ENCODE measurements around the gene DNAH5. TPM values are rescaled to one million over a fixed set of nuclear protein-coding genes. Genes with fewer than 3 reads are reported as not detected.

Gene DNAH5
- total and polyA plus RNA-seq, 2 of the 8 experiments (the other 6 are each of a cell fraction or from before 2014, with no cell fraction given): 0.30 to 0.73 TPM

DNA sequence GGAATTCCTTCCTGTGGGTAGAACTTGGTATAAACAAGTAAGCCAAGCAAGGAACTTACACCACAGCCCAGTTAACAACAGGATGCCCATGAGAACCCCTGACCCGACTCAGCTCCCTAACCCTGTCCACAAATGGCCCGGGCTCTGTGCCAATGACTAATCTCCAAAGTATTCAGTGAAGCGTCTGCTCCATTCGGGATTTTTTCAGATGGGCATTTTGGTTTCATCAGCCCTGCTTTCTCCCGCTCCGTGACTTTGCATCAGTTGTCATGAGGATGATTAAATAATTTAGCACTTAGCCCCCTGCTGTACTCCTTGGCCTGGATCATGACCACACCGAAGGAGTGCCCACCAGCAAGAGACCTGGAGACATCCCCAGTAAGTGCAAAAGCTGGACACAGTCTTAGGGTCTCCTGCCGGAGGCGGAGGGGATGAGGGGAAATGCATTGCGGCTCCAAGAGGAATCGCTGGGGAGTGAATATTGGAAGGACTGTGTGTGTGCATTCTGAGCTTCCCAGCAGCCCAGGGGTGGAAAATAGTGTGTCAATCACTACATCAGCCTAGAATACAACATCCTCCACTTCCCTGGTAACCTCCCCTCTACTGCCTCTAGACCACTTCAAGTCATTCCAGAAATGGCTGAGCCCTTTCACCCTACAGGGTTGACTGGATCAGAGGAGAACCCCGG, 41.4 kb upstream of the DNAH5 start:
- Histone ChIP-seq H3K79me1 (ENCODE audit: low read depth, low read length) (no peaks in the 10 kb centered on the region), H2BK15ac (ENCODE audit: low read length) (no peak overlapping the region), H2AFZ (ENCODE audit: low read length) (no peak overlapping the region), H3K27me3 (replicated peaks in 1 of 4; ENCODE audit: control insufficient read depth in 3 of 4, extremely low read depth in 1 of 4, insufficient read depth in 3 of 4, low read length in 3 of 4) (no peaks in the 10 kb centered on the region), H2BK5ac (ENCODE audit: low read depth, low read length) (no peak overlapping the region), H3K4me1 (replicated peaks in 1 of 4; ENCODE audit: control insufficient read depth in 3 of 4, insufficient read depth in 4 of 4, low read length in 3 of 4) (no peaks in the 10 kb centered on the region), H3K27ac (ENCODE audit: low read depth, low read length) (no peak overlapping the region), H3K79me2 (ENCODE audit: control insufficient read depth in 1 of 2, insufficient read depth in 2 of 2, low read length in 2 of 2) (no peaks in the 10 kb centered on the region), H3K9me3 (ENCODE audit: insufficient read depth in 2 of 2, low read depth in 1 of 2, low read length in 1 of 2) (no peaks in the 10 kb centered on the region), H2BK120ac (replicated peaks; ENCODE audit: low read depth, low read length) (no peak overlapping the region), H4K8ac (ENCODE audit: extremely low read depth, insufficient read depth, low read length) (no peak overlapping the region), H3K14ac (ENCODE audit: insufficient read length) (no peak overlapping the region), H3K4me3 (ENCODE audit: extremely low read depth in 1 of 4, insufficient read depth in 2 of 4, low read depth in 3 of 4, low read length in 4 of 4) (no peak overlapping the region), H2BK12ac (ENCODE audit: low read depth, low read length) (no peak overlapping the region), H3K36me3 (ENCODE audit: control insufficient read depth in 2 of 4, insufficient read depth in 4 of 4, low read length in 3 of 4) (no peaks in the 10 kb centered on the region), H3K56ac (replicated peaks; ENCODE audit: insufficient read length, low read depth, low read length) (no peak overlapping the region), H3K4me2 (ENCODE audit: insufficient read depth in 1 of 2, low read depth in 2 of 2, low read length in 2 of 2) (no peak overlapping the region), H3K23me2 (ENCODE audit: low read depth, low read length) (no peaks in the 10 kb centered on the region), H4K91ac (replicated peaks; ENCODE audit: insufficient read length, low read length) (no peak overlapping the region), H2AK5ac (ENCODE audit: low read depth, low read length) (no peak overlapping the region), H2BK20ac (ENCODE audit: low read length) (no peak overlapping the region), H3K4ac (replicated peaks; ENCODE audit: insufficient read length, low read depth, low read length) (no peak overlapping the region), H3K9ac (replicated peaks in 1 of 4; ENCODE audit: extremely low read depth in 1 of 4, low read depth in 3 of 4, low read length in 3 of 4) (no peak overlapping the region; a peak in 1 of 7 replicates), H3K18ac (ENCODE audit: extremely low read depth, low read length) (no peak overlapping the region), H3K23ac (ENCODE audit: insufficient read length) (no peak overlapping the region), H4K5ac (ENCODE audit: insufficient read length, low read depth, low read length) (no peak overlapping the region), H4K20me1 (replicated peaks in 1 of 2; ENCODE audit: control insufficient read depth in 1 of 2, insufficient read depth in 2 of 2, low read length in 2 of 2) (no peaks in the 10 kb centered on the region)
- TF ChIP-seq SIX5 (IDR thresholded peaks at IDR 0.05; ENCODE audit: low read depth, low read length): no peak
- no peak for TF ChIP-seq KDM4A (IDR thresholded peaks at IDR 0.05; ENCODE audit: low read depth, low read length, severe bottlenecking)
- TF ChIP-seq FOSL1 (IDR thresholded peaks at IDR 0.05; ENCODE audit: insufficient read depth, low read depth, low read length): no peak
- no peak for TF ChIP-seq MAFK (IDR thresholded peaks at IDR 0.05; ENCODE audit: low read depth, low read length)
- no peak for TF ChIP-seq EP300 (IDR thresholded peaks at IDR 0.05; ENCODE audit: borderline replicate concordance in 1 of 2, low read depth in 2 of 2, low read length in 2 of 2)
- TF ChIP-seq NRF1 (IDR thresholded peaks at IDR 0.05; ENCODE audit: low read depth, low read length): no peak
- no peak for TF ChIP-seq PHF8 (conservative IDR thresholded peaks at IDR 0.05; ENCODE audit: low read depth, low read length)
- TF ChIP-seq ASH2L (IDR thresholded peaks at IDR 0.05; ENCODE audit: low read length): no peak
- TF ChIP-seq CTBP2 (IDR thresholded peaks at IDR 0.05; ENCODE audit: borderline replicate concordance, insufficient read depth, insufficient read length, low read length): no peak
- TF ChIP-seq CEBPB (IDR thresholded peaks at IDR 0.05; ENCODE audit: low read depth, low read length): no peak
- no peak for TF ChIP-seq SUZ12 (IDR thresholded peaks at IDR 0.05; ENCODE audit: low read length)
- no peak for DNase-seq (ENCODE audit: low read depth in 1 of 2, low spot score in 2 of 2)
- CTCF ChIA-PET (ENCODE audit: partially characterized antibody): interaction anchor here (0.6 to 2.3 kb wide), 11 partner anchors 15 to 384 kb away, joined by 3 to 13 read pairs (median 4); no protein-coding TSS in a partner anchor
- 92% methylated on average over 12 of the region's 12 CpGs; no CpG with 5 or more reads in 1 of the 2 experiments for WGBS, 2 experiments (ENCODE audit: extremely low coverage in 1 of 2, insufficient coverage in 1 of 2, insufficient read length in 1 of 2, insufficient replicate concordance in 2 of 2, low coverage in 1 of 2, low lambda C conversion rate in 2 of 2, missing lambda C conversion rate in 1 of 2)
- FAIRE-seq: no peak
- POLR2A ChIA-PET (ENCODE audit: partially characterized antibody): no interaction called here

Data from H1 (cell line).